KMS-11 (cell line): ENCODE data around the gene DLGAP1.

ENCODE experiments used
- H2AFZ ChIP-seq: fragments of 200-600 bp; sonication (generic); 2 replicates; pipeline ENCODE4 v1.6.1; 2016; ENCODE audit warnings: antibody characterized with exemption, mixed run types, low read depth
- H3K27ac ChIP-seq: fragments of 200-600 bp; sonication (generic); 2 replicates; pipeline ENCODE4 v1.6.1; 2016; ENCODE audit warnings: mild to moderate bottlenecking, mixed run types
- H3K27me3 ChIP-seq: fragments of 200-600 bp; sonication (generic); 2 replicates; pipeline ENCODE4 v1.6.1; 2017; ENCODE audit warnings: mild to moderate bottlenecking, low read depth, mixed run types, moderate library complexity; ENCODE audit not compliant: insufficient read depth
- H3K36me3 ChIP-seq: fragments of 200-600 bp; sonication (generic); 2 replicates; pipeline ENCODE4 v1.6.1; 2017; ENCODE audit warnings: mild to moderate bottlenecking, mixed run types; ENCODE audit not compliant: insufficient read depth
- H3K4me1 ChIP-seq: fragments of 200-600 bp; sonication (generic); 2 replicates; pipeline ENCODE4 v1.6.1; 2016; ENCODE audit warnings: mild to moderate bottlenecking, low read depth, mixed run types; ENCODE audit not compliant: poor library complexity, severe bottlenecking
- H3K4me2 ChIP-seq: fragments of 200-600 bp; sonication (generic); 2 replicates; pipeline ENCODE4 v1.7.0; 2016; ENCODE audit warnings: mild to moderate bottlenecking, mixed run types
- H3K4me3 ChIP-seq: fragments of 200-600 bp; sonication (generic); IDR thresholded peaks from 2 replicates; pipeline ENCODE4 v1.6.1; 2017; ENCODE audit warnings: low read depth, low read length, mixed read lengths; ENCODE audit not compliant: insufficient read depth
- H3K79me2 ChIP-seq: fragments of 200-600 bp; sonication (generic); 2 replicates; pipeline ENCODE4 v1.6.1; 2016; ENCODE audit warnings: low read depth, mixed run types; ENCODE audit not compliant: insufficient read depth
- H3K9ac ChIP-seq: fragments of 200-600 bp; sonication (generic); 2 replicates; pipeline ENCODE4 v1.6.1; 2016; ENCODE audit warnings: mild to moderate bottlenecking, mixed run types
- H4K20me1 ChIP-seq: fragments of 200-600 bp; sonication (generic); 2 replicates; pipeline ENCODE4 v1.6.1; 2016; ENCODE audit warnings: mild to moderate bottlenecking, mixed run types; ENCODE audit not compliant: insufficient read depth
- CTCF ChIP-seq: fragments of 200-600 bp; sonication (generic); conservative IDR thresholded peaks from 2 replicates; pipeline ENCODE4 v1.6.1; 2017; ENCODE audit warnings: low read depth, mild to moderate bottlenecking, antibody characterized with exemption, low read length, moderate library complexity, mixed read lengths

The DLGAP1 gene

DNA sequence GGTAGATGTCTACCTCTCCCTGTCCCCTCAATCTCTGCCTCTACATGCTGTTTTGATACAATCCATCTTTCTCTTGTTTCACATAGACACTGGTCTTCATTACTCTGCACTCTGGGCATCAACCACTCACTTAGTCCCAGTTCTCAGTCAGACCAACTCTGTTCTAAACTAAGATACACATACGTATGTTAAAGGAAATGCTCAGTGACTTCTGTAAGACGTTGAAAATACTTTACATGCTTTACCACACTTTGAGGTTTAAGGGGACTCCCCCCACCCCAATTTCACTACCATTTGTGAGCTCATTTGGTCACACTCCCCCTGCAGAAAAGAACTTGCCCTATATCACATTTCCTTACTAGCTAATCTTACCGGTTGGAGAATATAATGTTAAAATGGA, 507.7 kb downstream of the DLGAP1 start:
- H3K36me3 ChIP-seq = no peaks in the 10 kb centered on the region
- no peaks in the 10 kb centered on the region for H3K27me3 ChIP-seq
- no peak overlapping the region for H3K9ac ChIP-seq
- no peak overlapping the region for H2AFZ ChIP-seq
- no peak overlapping the region for H3K27ac ChIP-seq
- TF ChIP-seq CTCF = no peak
- H3K79me2 ChIP-seq = no peaks in the 10 kb centered on the region
- no peak overlapping the region for H3K4me3 ChIP-seq
- H3K4me1 ChIP-seq = no peaks in the 10 kb centered on the region
- H4K20me1 ChIP-seq = no peaks in the 10 kb centered on the region
- no peak overlapping the region for H3K4me2 ChIP-seq

DNA sequence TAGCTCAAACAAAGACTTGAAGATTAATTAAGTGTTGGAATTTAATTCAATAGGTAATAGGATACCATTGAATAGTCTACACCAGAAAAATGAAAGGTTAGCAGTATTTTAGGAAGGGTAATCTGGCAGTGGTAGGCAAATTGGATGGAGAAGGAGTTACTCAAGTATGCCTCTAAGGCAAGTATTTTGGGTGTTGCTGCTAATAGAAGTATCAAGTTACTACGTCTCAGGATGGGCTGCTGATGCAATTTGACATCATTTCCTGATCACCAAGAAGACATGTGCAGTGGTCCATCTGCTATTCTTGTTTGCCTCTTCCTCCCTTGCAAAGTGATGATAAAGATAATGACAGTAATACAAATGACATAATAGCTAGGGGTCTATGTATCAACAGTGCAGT, 519.8 kb downstream of the DLGAP1 start:
- no peak for TF ChIP-seq CTCF
- no peak overlapping the region for H3K4me2 ChIP-seq

DNA sequence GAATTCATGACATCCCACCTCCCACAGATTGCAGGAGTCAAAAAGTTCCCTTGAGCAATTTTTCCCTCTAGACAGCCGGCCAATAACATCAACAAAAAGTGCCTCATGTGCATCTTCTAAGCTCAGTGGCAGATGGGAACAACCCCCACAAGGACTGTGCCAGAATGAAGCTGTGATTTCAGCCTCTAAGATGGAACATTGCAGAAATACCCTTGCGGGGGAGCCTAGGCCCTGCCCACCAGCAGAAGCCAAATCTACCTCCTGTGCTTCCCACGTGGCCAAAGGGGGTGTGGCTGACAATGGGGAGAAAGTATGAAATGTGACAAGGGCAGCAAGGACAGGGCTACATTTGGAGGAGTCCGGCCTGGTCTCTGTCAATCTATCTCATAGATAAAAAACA, 522.8 kb downstream of the DLGAP1 start:
- H3K9ac ChIP-seq = no peak overlapping the region
- no peak overlapping the region for H3K4me3 ChIP-seq
- TF ChIP-seq CTCF = no peak

More for the DNA sequence above, 519.8 kb downstream of the DLGAP1 start:
- Histone ChIP-seq H3K27ac (no peak overlapping the region), H2AFZ (no peak overlapping the region), H4K20me1 (no peaks in the 10 kb centered on the region), H3K27me3 (no peaks in the 10 kb centered on the region), H3K9ac (no peak overlapping the region), H3K36me3 (no peaks in the 10 kb centered on the region), H3K79me2 (no peaks in the 10 kb centered on the region), H3K4me3 (no peak overlapping the region), H3K4me1 (no peaks in the 10 kb centered on the region)

GRCh38 chr18:3931542-3932112, 523.5 kb downstream of the DLGAP1 start:
- Histone ChIP-seq H3K9ac (no peak overlapping the region), H3K27ac (no peak overlapping the region), H2AFZ (no peak overlapping the region), H3K4me1 (no peaks in the 10 kb centered on the region), H3K79me2 (no peaks in the 10 kb centered on the region), H3K27me3 (no peaks in the 10 kb centered on the region), H3K36me3 (no peaks in the 10 kb centered on the region), H3K4me2 (no peak overlapping the region), H3K4me3 (no peak overlapping the region), H4K20me1 (no peaks in the 10 kb centered on the region)
- no peak for TF ChIP-seq CTCF

More for the DNA sequence above, 522.8 kb downstream of the DLGAP1 start:
- Histone ChIP-seq H3K27ac (no peak overlapping the region), H3K79me2 (no peaks in the 10 kb centered on the region), H3K4me1 (no peaks in the 10 kb centered on the region), H2AFZ (no peak overlapping the region), H3K36me3 (no peaks in the 10 kb centered on the region), H3K4me2 (no peak overlapping the region), H4K20me1 (no peaks in the 10 kb centered on the region), H3K27me3 (no peaks in the 10 kb centered on the region)
